BLaER1 (cell line): ENCODE data around the gene WDR55.
"Not testable (repeated sequence)": the region's sequence is repeated elsewhere in the genome, so short reads cannot be mapped to it uniquely, and the experiment has no call there.

Source experiments
- H3K27ac ChIP-seq: shearing (Covaris generic); formaldehyde crosslinking; 2 replicates; pipeline ENCODE4 v1.8.1; 2022
- H3K27me3 ChIP-seq: shearing (Covaris generic); formaldehyde crosslinking; 2 replicates; pipeline ENCODE4 v1.8.1; 2022
- H3K36me3 ChIP-seq: shearing (Covaris generic); formaldehyde crosslinking; 2 replicates; pipeline ENCODE4 v1.8.1; 2022
- H3K4me1 ChIP-seq: shearing (Covaris generic); formaldehyde crosslinking; 2 replicates; pipeline ENCODE4 v1.8.1; 2022
- H3K4me2 ChIP-seq: shearing (Covaris generic); formaldehyde crosslinking; 2 replicates; pipeline ENCODE4 v1.8.1; 2022
- H3K4me3 ChIP-seq: shearing (Covaris generic); formaldehyde crosslinking; 2 replicates; pipeline ENCODE4 v1.8.1; 2022
- H3K9ac ChIP-seq: shearing (Covaris generic); formaldehyde crosslinking; 2 replicates; pipeline ENCODE4 v1.8.1; 2022
- H3K9me3 ChIP-seq: shearing (Covaris generic); formaldehyde crosslinking; 2 replicates; pipeline ENCODE4 v1.8.1; 2022
- H4K20me1 ChIP-seq: shearing (Covaris generic); formaldehyde crosslinking; 2 replicates; pipeline ENCODE4 v1.8.1; 2022
- Cebpa-rat ChIP-seq: shearing (Covaris generic); IDR thresholded peaks from 2 replicates; pipeline ENCODE4 v1.8.1; 2022

Gene WDR55

DNA sequence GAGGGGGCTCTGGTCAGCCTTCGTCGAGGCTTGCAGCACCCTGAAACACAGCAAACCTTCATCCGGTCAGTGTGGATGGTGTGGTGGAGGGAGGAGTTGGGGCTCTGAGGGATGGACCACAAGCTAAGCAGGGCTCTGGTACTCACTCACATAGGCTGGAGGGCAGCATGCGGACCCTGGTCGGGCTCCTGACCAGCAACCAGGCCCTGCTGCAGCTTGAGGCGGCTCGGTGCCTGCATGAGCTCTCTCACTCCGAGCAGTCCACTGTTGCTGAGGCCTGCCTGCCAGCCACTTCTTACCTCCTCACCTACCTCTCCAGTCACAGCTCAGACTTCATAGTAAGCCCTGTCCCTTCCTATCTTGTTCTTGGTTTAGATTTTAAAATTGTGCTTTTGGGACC lies 23.0 kb upstream of the WDR55 start:
- H3K4me2 ChIP-seq, result no peak overlapping the region
- H3K27ac ChIP-seq, result no peak overlapping the region
- peaks cover 25% of the 10 kb centered on the region; the same call in 1 of the 2 replicates for H4K20me1 ChIP-seq
- no peaks in the 10 kb centered on the region for H3K27me3 ChIP-seq
- TF ChIP-seq Cebpa-rat, result no peak
- no peaks in the 10 kb centered on the region for H3K9me3 ChIP-seq
- H3K4me3 ChIP-seq, result no peak overlapping the region
- peaks cover 51% of the 10 kb centered on the region for H3K36me3 ChIP-seq
- peaks cover 43% of the 10 kb centered on the region for H3K4me1 ChIP-seq
- peak overlapping the region; percentile 3; the same call in 1 of the 2 replicates for H3K9ac ChIP-seq

DNA sequence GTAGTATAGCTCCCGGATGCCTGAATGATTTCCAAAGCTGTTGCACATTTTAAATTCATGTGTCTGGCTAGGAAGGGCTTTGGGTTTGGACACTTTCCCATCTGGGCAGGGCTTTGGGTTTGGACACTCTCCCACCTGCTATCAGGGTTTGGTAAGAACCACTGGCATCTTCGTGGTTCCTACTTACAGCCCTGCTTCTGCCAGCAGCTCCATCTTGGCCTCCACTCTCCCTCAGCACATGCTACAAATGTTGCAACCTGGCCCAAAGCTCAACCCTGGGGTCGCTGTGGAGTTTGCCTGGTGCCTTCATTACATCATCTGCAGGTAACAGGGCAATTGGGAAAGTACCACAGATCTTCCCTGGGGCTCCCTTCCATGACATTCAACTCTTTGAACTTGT lies 22.0 kb upstream of the WDR55 start:
- Histone ChIP-seq H3K4me1 (peaks cover 44% of the 10 kb centered on the region), H4K20me1 (peaks cover 30% of the 10 kb centered on the region; the same call in 1 of the 2 replicates), H3K9me3 (no peaks in the 10 kb centered on the region), H3K4me3 (no peak overlapping the region), H3K27me3 (no peaks in the 10 kb centered on the region), H3K36me3 (peaks cover 51% of the 10 kb centered on the region), H3K4me2 (no peak overlapping the region), H3K27ac (no peak overlapping the region), H3K9ac (no peak overlapping the region)
- no peak for TF ChIP-seq Cebpa-rat

DNA sequence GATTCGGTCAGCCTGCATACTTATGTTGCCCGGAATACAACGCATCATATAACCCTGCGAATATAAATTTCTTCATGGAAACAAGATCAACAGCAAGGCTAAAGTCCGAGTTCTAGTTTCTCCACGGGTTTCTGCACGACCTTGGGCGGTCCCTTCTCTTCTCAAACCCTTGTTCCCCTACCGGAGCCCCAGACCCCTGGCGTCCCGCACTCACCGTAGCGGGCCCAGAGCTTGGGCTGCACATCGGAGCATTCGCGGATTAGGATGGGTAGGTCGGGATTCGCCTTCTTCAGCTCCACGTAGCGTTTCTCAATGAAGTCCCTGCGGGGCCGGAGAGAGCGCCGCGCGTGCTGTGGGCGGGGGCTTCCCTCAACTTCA lies 17.7 kb upstream of the WDR55 start:
- peaks cover 71% of the 10 kb centered on the region for H3K36me3 ChIP-seq
- TF ChIP-seq Cebpa-rat, result no peak
- H3K4me2 ChIP-seq, result peak overlapping the region; percentile 90
- peaks cover 30% of the 10 kb centered on the region; the same call in 1 of the 2 replicates for H4K20me1 ChIP-seq
- H3K27me3 ChIP-seq, result no peaks in the 10 kb centered on the region
- H3K9me3 ChIP-seq, result no peaks in the 10 kb centered on the region
- peak overlapping the region; percentile 82 for H3K4me3 ChIP-seq
- H3K9ac ChIP-seq, result peak overlapping the region; percentile 83
- H3K4me1 ChIP-seq, result peaks cover 27% of the 10 kb centered on the region
- peak overlapping the region; percentile 73 for H3K27ac ChIP-seq

DNA sequence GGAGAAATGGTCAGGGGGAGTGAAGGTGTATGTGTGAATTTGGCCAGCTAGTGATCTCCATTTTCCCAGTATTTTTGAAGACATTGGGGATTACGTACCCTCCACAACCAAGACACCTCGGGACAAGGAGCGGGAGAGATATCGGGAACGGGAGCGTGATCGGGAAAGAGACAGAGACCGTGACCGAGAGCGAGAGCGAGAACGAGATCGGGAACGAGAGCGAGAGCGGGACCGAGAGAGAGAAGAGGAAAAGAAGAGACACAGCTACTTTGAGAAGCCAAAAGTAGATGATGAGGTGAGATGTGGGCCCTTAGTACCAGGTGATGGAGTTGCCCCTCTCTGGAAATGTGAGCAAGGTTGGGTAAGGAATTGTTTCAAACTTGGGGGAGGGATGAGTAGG lies 5.8 kb upstream of the WDR55 start:
- H4K20me1 ChIP-seq, result no peaks in the 10 kb centered on the region
- no peak for TF ChIP-seq Cebpa-rat
- peaks cover 4% of the 10 kb centered on the region for H3K4me1 ChIP-seq
- H3K9me3 ChIP-seq, result no peaks in the 10 kb centered on the region
- H3K4me3 ChIP-seq, result no peak overlapping the region
- no peaks in the 10 kb centered on the region for H3K27me3 ChIP-seq
- no peak overlapping the region for H3K4me2 ChIP-seq
- no peak overlapping the region for H3K9ac ChIP-seq
- H3K36me3 ChIP-seq, result peaks cover 97% of the 10 kb centered on the region
- H3K27ac ChIP-seq, result no peak overlapping the region

DNA sequence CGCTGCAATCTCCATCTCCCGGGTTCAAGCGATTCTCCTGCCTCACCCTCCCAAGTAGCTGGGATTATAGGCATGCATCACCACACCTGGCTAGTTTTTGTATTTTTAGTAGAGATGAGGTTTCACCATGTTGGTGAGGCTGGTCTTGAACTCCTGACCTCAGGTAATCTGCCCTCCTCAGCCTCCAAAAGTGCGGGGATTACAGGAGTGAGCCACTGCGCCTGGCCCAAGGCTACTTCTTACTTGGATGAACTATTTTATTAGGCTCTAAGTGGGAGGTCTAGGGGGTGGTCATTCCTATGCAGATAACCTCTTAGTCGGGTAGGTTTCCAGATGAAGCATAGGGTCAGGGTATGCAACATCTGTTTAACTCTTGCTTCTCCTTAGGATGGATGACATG lies 4.3 kb upstream of the WDR55 start:
- Histone ChIP-seq H3K36me3 (peaks cover 82% of the 10 kb centered on the region), H3K4me1 (peaks cover 11% of the 10 kb centered on the region)
- not testable (repeated sequence) for H3K9ac ChIP-seq, H3K27ac ChIP-seq, H3K27me3 ChIP-seq, H3K9me3 ChIP-seq, H4K20me1 ChIP-seq, H3K4me2 ChIP-seq, H3K4me3 ChIP-seq

DNA sequence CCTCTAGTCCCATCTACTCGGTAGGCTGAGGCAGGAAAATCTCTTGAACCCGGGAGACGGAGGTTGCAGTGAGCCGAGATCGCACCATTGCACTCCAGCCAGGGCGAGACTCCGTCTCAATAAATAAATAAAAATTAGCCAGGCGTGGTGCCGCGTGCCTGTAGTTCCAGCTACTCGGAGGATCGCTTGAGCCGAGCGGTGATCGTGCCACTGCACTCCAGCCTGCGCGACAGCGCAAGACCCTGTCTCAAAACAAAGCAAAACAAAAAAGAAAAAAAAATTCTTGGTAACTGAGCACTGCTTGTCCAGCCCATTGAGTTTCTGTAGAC lies 710 bp upstream of the WDR55 start:
- no peak for TF ChIP-seq Cebpa-rat
- Histone ChIP-seq H3K9me3 (no peaks in the 10 kb centered on the region), H3K27ac (peak overlapping the region; percentile 83), H3K4me2 (peak overlapping the region; percentile 85), H3K4me3 (peak overlapping the region; percentile 91), H3K4me1 (peaks cover 31% of the 10 kb centered on the region), H3K9ac (peak overlapping the region; percentile 87), H3K27me3 (no peaks in the 10 kb centered on the region), H4K20me1 (peaks cover 34% of the 10 kb centered on the region), H3K36me3 (peaks cover 70% of the 10 kb centered on the region)

DNA sequence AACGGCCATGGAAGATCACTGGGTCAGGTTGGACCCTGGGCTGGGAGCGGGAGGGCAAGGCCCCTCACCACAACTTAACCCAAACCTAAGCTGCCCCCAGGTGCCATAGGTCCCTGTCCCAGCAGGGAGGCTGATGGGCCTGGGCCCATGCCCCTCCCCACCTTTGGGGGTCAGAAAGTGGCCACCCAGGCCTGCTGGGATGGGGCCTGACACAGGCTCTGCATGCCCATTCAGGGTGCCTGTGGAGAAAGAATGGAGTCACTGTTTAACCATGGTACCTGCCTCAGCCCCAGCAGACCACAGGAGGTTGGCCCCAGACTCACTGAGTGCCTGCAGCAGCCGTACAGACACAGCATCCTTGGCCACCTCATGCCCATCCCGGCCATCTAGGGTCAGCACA lies 6.3 kb downstream of the WDR55 start:
- peaks cover 56% of the 10 kb centered on the region for H4K20me1 ChIP-seq
- H3K9ac ChIP-seq, H3K27me3 ChIP-seq, H3K4me2 ChIP-seq, H3K27ac ChIP-seq, H3K9me3 ChIP-seq, H3K4me3 ChIP-seq: not testable (repeated sequence)
- H3K4me1 ChIP-seq, result peaks cover 13% of the 10 kb centered on the region
- peaks cover 95% of the 10 kb centered on the region for H3K36me3 ChIP-seq

DNA sequence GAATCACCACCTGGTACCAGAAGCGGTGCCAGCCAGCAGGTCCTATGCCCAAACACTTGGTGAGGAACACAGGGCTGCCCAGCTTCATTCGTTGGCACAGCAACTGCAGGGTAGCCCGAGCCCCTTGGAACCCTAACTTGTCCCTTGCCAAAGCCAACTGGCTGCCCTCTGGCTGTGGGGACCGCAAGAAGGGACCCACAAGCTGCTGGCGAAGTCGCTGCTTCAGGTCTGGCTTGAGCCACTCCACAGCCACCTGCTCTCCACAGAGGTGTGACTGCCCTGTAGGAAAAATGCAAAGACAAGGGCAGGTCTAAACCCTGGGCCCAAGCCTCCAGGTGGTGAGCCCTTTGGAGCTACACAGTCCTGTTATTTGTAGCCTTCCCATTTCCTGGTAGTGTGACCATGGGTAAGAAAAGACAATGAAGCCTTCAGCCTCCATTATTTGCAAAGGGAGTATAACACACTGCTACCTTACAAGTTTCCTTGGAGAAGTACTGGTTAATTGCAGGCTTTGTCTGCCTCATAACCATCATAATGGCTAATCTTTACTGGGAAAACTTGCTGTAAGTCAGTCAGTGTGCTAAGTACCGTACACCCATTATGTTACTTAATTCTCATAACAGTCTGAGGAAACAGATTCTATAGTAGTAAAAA lies 6.9 kb downstream of the WDR55 start:
- peaks cover 50% of the 10 kb centered on the region for H4K20me1 ChIP-seq
- no peak for TF ChIP-seq Cebpa-rat
- peaks cover 100% of the 10 kb centered on the region for H3K36me3 ChIP-seq
- no peaks in the 10 kb centered on the region for H3K9me3 ChIP-seq
- H3K27ac ChIP-seq, result no peak overlapping the region
- no peak overlapping the region for H3K4me2 ChIP-seq
- H3K9ac ChIP-seq, result no peak overlapping the region
- no peaks in the 10 kb centered on the region for H3K27me3 ChIP-seq
- H3K4me1 ChIP-seq, result peaks cover 8% of the 10 kb centered on the region; the same call in 1 of the 2 replicates
- no peak overlapping the region for H3K4me3 ChIP-seq

DNA sequence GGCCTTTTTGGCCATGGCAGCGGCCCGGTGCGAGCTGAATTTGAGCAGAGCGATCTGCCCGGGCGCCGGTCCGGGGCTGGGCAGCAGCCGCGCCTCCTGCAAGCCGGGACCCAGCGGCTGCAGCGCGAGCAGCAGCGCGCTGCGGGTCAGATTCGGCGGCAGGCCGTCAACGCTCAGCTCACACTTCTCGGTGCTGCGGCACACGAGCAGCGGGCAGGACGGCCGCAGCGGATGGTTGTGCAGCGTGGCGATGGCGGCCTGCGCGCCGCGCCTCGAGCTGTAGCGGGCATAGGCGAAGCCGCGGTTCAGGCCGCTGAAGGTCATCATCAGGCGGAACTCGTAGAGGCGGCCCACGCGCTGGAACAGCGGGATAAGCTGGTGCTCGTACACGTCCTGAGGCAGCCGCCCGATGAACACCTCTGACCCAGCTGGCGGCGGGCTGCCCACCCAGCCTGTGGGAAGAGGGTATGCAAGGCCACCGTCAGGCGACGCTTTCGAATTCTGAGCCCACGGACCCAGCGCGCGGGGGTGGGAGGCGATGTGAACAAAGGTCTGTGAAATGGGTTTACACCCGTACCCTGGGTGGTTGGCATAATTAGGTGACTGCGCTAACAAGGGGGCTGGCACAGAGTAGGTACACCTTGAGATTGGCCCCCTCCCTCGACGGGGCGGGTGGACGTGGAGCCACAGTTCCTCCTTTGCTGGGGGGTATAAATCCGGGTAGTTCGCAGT lies 7.9 kb downstream of the WDR55 start:
- H3K4me3 ChIP-seq, result no peak overlapping the region
- H3K9ac ChIP-seq, result no peak overlapping the region
- no peak overlapping the region for H3K4me2 ChIP-seq
- no peak for TF ChIP-seq Cebpa-rat
- H3K9me3 ChIP-seq, result no peaks in the 10 kb centered on the region
- no peaks in the 10 kb centered on the region for H3K4me1 ChIP-seq
- H3K27me3 ChIP-seq, result no peaks in the 10 kb centered on the region
- H3K27ac ChIP-seq, result no peak overlapping the region
- peaks cover 40% of the 10 kb centered on the region for H4K20me1 ChIP-seq
- H3K36me3 ChIP-seq, result peaks cover 100% of the 10 kb centered on the region

DNA sequence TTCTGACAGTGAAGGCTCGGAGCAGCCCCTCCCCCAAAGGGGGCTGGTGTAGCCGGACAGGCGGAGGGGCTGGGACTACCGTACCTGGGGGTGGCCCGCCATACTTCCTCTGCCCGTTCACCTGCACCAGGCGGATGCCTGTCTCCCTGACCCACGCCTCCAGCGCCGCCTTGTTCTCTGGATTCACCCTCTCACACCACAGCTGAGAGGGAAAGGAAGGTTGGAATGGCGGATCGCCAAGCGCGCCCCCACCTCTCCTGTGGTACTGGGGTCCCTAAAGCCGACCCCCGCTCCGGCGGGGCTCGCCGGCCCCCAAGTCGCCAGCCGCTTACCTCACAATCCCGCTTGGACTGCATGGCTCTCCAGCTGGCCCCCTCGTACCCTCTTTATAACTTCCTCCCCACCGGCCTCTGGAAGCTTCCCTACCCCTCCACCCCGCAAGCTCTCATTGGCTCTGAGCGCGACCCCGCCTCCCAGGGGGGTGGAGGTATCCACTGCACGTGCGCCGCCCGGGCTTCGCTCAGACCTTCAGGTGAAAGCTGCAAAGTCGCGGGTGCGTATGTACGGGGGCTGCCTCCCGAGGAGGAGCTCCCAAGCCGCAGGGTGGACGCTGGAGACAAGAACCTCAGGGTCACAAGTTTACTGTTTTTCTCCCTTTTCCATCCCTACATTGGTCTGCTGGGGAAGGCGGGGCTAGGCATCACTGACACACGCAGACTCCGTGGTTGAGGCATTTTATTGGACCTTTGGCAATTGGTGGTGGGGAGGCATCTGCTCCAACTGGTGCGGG lies 8.7 kb downstream of the WDR55 start, which contains the start of gene DND1:
TSS of gene DND1 (minus strand) at position 390 of the 790 bp plus-strand sequence. CDS start at position 356, 34 bp downstream.
- no peak within 1 kb of the TSS for H3K27ac ChIP-seq
- H3K9me3 ChIP-seq, result no peaks in the 10 kb centered on the region
- no peaks in the 10 kb centered on the region for H3K27me3 ChIP-seq
- H3K36me3 ChIP-seq, result peaks cover 100% of the 10 kb centered on the region
- H3K4me2 ChIP-seq, result no peak within 1 kb of the TSS
- no peak within 1 kb of the TSS for H3K9ac ChIP-seq
- peaks cover 33% of the 10 kb centered on the region for H4K20me1 ChIP-seq
- H3K4me3 ChIP-seq, result no peak within 1 kb of the TSS
- H3K4me1 ChIP-seq, result no peaks in the 10 kb centered on the region
- TF ChIP-seq Cebpa-rat, result no peak
